Epithelial cell of esophagus (primary cell): Measurements from ENCODE around the gene DICER1.

Experiments
- DNase-seq: peaks from one replicate; pipeline ENCODE4 v3.0.0; 2010; ENCODE audit warnings: low read depth
- H3K4me3 ChIP-seq: 2 replicates; pipeline ENCODE4 v1.5.1; 2011; ENCODE audit warnings: mild to moderate bottlenecking, low read length, control low read depth
- CTCF ChIP-seq: IDR thresholded peaks from 2 replicates; pipeline ENCODE4 v1.5.1; 2011; ENCODE audit warnings: low read depth, mild to moderate bottlenecking, low read length, control low read depth, inconsistent platforms; ENCODE audit not compliant: insufficient read depth; ENCODE audit errors: missing control alignments

The DICER1 gene

GRCh38 chr14:95198320-95198719 is 41.0 kb upstream of the DICER1 start:
- H3K4me3 ChIP-seq = no peak overlapping the region
- no peak for TF ChIP-seq CTCF
- no peak for DNase-seq

DNA sequence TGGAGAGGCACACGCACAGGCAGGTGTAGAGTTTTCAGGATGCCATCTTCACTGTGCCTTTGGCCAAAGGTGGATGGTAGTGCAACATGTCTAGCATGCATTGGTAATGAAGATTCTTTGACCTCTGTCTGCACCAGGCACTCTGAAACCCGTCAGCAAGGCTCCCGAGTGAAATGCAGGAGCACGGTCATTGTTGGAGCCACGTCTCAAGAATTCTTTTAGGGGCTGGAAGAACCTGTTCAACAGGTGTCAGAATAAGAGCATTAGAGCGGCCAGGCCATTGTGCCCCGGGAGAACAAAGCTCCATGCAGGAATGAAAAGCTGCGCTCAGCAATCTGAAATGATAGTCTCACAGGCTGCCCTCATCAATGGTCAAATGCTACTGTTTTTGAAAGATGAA is 40.2 kb upstream of the DICER1 start:
- TF ChIP-seq CTCF = no peak
- DNase-seq = peak; percentile 75
- H3K4me3 ChIP-seq = no peak overlapping the region

DNA sequence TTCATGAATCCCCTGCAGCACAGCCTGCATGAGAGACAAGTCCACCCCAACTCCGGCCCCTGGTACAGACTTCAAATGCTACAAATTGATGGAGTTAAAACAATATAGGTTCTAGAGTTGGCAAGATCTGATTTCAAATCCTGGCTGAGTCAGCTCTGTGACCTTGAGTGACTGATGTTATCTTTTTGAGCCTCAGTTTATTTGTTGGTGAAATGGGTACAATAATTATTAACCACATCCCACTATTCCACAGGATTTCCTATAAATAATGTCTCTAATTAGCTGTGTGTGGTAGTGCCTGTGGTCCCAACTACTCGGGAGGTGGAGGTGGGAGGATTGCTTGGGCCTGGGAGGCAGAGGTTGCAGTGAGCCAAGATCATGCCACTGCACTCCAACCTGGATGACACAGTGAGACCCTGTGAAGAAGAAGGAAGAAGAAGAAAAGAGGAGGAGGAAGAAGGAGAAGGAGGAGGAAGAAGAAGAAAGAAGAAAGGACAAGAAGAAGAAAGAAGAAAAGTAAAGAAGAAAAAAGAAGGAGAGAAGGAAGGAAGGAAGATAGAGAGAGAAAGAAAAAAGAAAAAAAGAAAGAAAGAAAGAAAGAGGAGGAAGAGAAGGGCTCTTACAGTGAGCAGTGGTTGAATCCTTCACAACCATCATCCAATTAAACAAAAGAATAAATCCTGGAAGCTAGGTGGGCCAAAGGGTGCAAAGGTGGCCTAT is 39.7 kb upstream of the DICER1 start:
- no peak for TF ChIP-seq CTCF
- H3K4me3 ChIP-seq = no peak overlapping the region

DNA sequence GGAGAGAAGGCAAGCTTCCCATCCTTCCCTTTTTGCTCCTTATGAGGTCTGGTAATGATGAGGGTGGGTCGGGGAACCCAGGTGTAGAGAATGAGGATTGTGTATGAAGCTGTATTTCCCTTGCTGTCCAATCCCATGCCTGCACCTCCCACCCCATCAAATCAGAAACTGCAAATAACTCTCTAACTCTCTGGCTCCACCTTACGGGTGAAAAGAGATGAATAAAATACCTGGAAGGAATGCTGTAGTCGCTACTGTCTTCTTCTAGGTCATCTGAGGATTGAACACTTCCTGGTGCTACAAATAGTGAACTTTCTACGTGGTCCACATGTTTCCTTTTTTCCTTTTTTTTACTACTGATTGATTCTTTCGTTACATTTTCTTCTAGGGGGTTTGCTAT is 38.9 kb upstream of the DICER1 start:
- peak; percentile 26 for DNase-seq
- peak; percentile 2 for TF ChIP-seq CTCF
- no peak overlapping the region for H3K4me3 ChIP-seq

More for the DNA sequence above, 39.7 kb upstream of the DICER1 start:
- DNase-seq = no peak

GRCh38 chr14:95195031-95195430 is 37.7 kb upstream of the DICER1 start:
- no peak for DNase-seq
- TF ChIP-seq CTCF = no peak
- no peak overlapping the region for H3K4me3 ChIP-seq

GRCh38 chr14:95193081-95193480 is 35.8 kb upstream of the DICER1 start:
- DNase-seq = no peak
- no peak for TF ChIP-seq CTCF

DNA sequence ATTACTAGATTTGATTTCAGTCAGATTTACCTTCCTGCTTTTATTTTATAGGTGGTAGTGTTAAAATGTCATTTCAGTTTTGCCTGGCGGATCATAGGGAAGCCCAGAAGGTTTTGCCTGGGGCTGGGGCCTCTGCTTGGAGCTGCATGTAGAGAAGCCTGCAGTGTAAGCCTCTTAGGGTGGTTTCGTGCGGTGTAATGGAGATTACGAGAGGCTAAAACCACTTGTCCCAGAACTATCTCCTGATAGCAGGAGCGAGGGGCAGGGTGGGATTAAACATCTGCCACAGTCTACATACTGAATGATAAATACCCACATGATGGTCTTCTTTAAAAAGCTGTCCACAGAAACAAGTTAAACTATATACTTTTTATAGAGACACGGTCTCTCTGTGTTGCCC is 35.0 kb upstream of the DICER1 start:
- TF ChIP-seq CTCF = no peak
- no peak overlapping the region for H3K4me3 ChIP-seq
- DNase-seq = no peak

More at GRCh38 chr14:95193081-95193480, 35.8 kb upstream of the DICER1 start:
- no peak overlapping the region for H3K4me3 ChIP-seq
